Fibroblast of peridontal ligament (primary cell): ENCODE measurements around the gene C3orf70.

Experiments used
- DNase-seq: peaks from one replicate; pipeline ENCODE4 v3.0.0-alpha.2; 2010; ENCODE audit errors: extremely low read depth

Gene C3orf70, protein sequence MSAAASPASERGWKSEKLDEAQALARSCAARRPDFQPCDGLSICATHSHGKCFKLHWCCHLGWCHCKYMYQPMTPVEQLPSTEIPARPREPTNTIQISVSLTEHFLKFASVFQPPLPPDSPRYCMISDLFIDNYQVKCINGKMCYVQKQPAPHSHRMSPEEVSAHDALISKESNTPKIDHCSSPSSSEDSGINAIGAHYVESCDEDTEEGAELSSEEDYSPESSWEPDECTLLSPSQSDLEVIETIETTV

DNA sequence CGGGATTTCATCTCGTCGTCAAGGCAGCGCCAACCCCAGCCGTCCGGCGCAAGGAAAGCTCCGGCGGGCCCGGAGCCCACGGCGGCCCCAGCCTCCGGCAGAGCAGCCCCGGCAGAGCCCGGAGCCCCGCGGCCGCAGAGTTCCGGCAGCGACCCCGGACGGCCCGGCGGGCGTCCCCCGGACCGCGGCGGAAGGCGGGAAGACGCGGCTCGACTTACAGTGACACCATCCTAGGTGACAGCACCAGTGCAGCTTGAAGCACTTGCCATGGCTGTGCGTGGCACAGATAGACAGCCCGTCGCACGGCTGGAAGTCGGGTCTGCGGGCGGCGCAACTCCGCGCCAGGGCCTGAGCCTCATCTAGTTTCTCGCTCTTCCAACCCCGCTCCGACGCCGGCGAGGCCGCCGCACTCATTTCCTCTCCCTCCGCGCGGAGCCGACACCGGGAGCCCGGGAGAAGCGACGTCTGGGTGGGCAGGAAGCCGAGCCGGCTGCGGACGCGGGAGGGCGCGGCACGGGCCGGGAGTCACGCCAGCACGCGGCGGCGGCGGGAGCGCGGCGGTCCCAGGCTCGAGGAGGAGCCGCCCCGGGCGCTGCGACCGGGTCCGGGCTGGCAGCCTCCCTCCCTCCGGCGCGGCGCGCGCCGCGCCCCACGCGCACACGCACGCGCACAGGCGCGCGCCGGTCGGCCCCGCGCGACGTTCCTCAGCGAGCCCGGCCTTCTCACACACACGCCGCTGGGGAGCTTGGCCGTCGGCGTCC, at the start of gene C3orf70:
TSS of gene C3orf70 (minus strand) at position 651 of the 761 bp plus-strand sequence. CDS start at position 414, 237 bp downstream.
- peak; percentile 38 for DNase-seq

DNA sequence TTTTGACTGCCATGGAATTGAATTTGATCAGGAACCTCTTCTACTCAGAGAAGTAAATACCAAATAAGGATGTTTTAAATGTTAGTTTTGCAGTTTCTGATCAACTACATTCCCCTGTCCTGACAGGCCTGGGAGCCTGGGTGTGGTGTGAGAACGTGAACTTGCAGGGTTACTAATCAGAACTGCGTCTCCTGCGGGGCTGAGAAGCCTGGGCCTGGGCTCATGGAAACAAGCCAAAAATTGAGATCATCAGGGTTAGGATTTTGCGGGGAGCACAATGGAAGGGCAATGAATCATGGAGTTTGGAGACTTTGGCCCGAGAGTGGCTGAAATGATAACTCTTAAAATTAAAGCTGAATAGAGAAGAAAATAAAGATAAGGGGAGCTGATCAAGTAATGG, 47.8 kb upstream of the C3orf70 start:
- DNase-seq, result peak; percentile 71

DNA sequence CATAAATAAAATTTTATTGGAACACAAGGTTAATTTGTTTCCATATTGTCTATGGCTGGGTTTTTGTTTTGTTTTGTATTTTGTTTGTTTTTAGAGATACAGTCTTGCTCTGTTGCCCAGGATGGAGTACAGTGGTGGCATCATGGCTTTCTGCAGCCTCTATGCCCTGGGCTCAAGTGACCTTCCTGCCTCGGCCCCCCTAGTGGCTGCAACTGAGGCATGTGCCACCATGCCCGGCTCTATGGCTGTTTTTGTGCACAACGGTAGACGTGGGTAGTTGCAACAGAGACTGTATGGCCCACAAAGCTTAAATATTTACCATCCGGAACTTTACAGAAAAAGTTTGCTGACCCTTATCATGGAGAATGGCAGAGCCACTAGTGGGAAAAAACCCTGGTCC, 46.8 kb upstream of the C3orf70 start:
- no peak for DNase-seq

DNA sequence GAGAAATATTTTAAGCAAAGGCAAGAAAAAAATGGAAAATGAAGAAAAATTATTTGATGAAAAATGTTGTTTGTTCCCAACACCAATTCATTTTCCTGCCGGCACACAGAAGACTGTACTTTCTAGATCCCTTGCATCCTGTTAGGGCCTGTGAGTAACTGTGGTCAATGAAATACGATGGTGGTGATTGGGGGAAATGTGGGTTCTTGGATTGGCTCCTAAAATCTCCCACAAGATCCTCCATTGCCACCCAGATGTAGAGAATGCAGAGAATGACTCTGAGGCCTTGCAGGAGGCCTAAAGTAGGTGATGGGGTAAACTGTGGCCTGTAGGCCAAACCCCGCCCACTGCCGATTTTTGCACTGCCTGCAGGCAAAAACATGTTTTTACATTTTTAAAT, 46.3 kb upstream of the C3orf70 start:
- no peak for DNase-seq

DNA sequence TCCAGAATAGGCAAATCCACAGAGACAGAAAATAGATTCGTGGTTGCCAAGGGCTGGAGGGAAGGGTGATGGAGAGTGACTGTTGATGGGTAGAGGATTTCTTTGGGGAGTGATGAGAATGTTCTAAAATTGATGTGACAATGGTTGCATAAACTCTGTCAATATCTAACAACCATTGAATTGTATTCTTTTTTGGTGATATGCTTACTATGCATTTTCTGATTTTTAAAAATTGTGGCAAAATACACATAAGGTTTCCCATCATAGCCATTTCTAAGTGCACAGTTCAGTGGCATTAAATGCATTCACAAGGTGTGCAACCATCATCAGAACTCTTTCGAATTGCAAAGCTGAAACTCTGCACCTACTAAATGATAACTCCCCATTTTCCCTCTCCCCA, 44.2 kb upstream of the C3orf70 start:
- DNase-seq, result no peak

DNA sequence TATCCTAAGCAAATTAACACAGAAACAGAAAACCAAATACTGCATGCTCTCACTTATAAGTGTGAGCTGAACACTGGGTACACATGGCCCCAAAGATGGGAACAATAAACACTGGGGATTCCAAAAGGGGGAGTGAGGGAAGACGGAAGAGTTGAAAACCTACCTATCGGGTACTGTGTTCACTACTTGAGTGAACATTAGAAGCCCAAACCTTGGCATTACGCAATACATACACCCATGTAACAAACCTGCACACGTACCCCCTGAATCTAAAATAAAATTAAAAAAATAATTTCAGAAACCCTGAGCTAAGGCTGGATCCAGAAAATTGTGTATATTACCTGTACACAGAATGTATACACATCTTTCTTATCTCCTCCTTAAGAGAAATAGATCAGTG, 42.8 kb upstream of the C3orf70 start:
- no peak for DNase-seq

DNA sequence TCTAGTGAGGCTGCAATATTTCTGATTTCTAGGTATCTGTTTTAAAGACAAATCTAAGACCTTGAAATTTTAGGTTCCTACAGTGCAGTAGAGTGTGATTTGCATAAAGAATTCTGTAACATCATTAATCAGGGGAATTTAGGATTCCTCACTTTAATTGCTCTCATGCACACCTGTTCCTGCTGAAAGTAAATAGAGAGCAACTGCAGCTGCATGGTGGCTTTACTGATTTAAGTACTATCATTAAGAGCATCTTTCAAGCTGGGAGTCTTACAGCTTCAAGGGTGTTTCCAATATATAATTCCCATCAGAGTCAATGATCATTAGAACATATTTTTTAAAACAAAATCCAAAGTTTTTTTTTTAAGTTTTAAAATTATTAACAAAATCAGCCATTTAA, 36.0 kb upstream of the C3orf70 start:
- DNase-seq, result no peak

DNA sequence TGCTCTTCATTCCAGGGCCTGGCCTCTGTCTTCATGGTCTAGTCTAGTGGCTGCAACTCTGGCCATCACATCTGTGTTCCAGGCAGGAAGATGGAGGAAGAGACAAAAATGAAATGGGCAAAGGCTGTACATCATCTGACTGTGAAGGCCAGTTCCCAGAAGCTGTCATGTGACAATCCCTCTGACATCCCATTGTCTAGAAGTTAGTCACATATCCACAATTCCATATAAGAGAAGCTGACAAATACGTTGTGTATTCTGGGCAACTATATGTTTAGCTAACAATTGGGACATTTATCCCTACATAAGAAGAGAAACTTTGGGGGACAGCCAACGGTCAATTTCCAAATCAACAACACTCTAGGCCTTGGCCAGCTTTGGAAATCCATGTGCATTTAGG, 34.5 kb upstream of the C3orf70 start:
- no peak for DNase-seq

DNA sequence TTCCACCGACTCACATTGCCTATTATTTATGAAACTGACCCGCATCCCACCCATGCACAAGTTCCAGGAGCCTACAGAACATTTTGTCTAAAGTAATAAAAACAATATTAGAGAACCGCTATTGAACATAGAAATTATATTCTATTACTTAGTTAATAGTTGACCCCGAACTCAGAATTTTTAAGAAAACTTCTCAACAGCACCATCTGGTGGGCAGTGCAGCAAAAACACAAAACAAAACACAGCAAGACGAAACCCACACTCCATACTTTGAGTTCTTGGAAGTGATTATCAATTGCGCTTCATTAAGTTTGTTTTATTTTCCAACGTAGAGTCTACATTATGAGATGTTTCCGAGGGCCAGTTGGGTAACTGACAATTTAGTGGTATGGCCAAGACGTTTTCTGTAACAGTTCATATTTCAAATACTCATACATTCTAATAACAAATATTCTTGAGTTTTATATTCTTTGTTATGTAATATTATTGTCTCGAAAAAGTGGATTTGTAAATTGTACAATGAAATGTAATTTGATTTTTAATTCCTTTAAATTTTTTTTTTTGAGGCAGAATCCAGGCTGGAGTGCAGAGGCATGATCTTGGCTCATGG, 24.0 kb upstream of the C3orf70 start:
- DNase-seq, result peak; percentile 63

DNA sequence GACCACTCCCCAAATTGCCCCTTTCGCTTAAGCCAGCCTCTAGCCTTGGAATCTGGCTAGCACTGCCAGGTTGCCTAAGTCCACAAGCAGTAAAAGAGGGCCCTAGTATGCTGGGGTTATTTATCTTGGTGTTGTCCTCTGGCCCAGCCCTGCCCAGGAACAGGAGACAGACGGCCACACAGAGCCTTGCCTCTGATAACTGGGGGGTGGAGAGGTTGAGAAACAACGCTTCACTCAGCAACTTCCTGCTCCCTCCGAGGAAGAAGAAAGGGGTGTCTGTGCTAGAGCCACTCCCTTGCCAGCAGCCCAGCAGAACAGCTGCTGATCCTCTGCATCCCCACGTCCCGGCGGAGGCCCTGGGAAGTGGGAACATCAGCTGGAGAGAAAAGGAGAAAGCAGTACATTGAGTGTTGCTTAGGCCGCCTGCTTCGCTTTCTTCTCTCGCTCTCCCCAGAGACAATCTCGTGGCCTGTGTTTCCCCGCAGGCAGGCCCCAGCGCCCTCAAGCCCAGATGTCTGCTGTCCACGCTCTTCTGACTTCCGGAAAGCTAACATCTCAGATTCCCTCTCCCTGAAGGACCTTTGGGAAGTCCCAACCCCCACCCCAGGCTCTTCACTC, 22.6 kb upstream of the C3orf70 start:
- DNase-seq, result peak; percentile 40

DNA sequence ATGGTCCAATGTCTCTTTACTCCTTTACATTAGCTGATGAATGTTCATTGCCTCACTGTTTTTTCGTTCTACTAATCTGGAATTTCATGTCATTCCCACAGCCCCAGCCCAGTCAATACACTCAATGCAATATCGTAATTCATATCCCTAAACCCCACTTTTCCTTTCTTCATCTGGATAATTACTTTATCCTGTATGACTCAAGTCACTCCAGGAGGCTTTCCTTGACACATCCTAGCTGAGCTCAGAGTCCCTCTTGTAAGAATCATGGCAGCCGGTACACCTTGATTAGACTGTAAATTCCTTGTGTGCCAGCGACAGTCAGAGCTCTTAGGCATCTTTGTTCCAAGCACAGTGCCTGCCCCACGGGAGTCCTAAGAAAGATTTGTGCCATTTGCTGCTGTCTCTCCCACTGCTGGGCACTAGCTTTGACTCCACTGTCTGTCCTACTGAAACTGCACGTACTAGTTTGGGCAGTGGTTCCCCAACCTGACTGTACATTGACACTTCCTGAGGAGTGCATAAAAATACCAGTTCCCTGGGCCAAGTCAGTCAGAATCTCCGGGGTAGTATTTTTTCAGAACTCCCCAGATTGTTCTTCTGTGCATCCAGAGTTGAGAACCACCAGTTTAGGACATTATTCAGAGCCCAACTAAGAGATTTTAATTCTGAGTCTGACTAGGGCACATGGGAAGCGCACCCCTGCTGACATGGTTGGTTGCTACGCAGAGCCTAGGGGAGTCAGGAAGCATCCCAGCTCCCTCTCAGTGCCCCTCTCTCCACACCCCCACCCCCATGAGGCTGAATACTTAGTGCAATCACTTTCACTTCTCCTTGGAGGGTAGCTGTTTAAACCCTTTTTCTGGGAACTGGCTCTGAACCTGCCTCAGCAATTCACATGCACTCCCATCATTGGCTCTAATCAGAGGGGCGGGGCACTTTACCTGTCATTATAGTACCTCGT, 19.5 kb upstream of the C3orf70 start:
- no peak for DNase-seq

DNA sequence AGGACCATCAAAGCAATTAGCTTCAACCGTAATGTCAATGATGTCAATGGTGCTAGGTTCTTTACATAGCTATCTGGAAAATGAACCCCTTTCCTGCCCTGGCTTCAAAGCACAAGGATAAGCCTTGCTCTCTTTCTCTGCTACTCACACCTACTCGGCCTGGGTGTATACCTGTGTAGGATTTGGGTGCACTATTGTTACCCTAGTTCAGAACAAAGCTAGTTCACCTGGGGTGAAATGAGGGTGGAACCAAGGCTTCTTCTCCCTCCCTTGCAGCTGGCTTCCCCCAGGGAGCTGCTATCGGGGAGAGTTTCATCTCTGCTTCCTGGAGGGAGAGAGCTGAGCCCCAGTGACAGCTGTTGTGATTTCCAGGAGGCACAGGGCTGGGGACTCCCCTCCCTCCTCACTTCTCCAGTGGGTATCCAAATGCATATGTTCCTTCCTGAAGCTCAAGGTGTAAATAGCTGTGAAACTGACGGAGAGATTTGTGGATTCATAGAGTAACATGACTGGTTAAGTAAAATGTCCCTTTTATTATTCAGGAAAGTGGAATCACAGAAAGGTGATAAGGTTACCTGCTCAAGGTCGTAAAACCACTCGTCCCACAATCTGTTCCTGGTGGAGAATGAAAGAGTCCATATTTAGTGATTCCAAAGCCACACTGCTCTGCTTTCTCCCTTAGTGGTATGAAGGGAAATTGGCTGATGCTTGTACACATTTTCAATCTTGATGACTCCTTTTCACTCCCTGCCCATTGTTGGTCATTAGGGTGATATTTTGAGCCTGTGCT, 11.8 kb upstream of the C3orf70 start:
- no peak for DNase-seq

DNA sequence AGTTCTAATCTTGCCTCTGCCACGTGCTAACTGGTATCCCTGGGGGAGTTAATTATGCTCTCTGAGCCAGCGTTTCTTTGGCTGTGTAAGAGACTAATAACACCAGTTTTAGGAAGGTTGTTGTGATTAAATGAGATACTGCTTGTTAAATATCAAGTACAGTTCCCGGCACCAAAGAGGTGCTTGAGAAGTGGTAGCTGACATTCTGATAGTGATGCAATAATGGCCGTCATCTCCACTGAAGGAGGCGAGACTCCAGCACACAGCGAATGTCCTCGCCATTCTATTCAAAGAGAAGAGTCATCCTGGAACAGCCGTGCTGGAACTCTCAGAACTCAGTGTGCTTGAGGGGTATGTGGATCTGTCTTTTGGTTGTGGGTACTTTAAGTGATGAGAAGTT, 9.8 kb upstream of the C3orf70 start:
- no peak for DNase-seq

DNA sequence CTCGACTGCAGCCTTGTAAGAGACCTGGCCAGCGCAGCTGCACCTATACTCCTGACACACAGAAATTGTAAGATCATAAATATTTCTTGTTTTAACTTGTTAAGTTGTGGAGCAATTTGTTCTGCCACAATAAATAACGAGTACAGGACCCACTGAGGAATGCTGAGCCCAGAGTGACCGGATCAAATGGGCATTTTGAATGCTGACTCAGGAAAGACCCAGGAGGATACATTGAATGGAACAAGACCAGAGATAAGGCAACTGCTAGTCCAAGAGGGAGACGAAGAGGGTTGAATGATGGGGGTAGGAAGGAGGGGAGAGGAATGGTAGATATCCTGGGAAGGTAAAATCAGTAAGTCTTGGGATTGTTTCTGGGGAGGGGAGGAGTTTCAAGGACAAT, 8.9 kb upstream of the C3orf70 start:
- no peak for DNase-seq

DNA sequence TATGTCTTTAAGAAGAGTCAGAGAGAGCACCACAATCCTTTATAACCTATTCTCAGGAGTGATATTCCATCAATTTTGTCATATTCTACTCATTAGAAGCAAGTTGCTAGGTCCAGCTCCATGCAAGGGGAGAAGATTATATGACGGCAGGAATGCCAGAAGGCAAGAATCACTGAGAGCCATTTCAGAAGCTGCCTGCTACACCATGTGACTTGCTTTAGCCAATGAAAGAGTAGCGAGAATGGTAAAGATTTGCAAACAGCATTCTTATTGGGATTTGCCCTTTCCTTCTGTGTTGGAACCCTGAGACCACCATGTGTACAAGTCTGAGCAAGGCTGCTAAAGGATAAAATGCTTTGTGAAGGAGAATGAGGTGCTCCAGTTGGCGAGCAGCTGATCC, 4.5 kb upstream of the C3orf70 start:
- DNase-seq, result no peak

DNA sequence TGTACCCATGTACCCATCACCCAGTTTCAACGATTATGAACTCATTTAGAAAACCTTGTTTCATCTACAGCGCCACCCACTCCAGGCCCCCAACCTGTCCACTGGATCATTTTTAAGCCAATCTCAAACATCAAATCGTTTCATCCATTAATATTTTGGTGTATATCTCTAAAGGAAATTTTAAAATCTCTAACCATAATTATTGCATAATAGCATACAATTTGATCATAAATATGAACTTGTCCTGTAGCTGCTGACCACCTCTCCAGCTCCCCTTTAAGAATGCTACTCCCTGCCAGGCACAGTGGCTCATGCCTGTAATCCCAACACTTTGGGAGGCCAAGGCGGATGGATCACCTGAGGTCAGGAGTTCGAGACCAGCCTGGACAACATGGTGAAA, 2.8 kb upstream of the C3orf70 start:
- no peak for DNase-seq

DNA sequence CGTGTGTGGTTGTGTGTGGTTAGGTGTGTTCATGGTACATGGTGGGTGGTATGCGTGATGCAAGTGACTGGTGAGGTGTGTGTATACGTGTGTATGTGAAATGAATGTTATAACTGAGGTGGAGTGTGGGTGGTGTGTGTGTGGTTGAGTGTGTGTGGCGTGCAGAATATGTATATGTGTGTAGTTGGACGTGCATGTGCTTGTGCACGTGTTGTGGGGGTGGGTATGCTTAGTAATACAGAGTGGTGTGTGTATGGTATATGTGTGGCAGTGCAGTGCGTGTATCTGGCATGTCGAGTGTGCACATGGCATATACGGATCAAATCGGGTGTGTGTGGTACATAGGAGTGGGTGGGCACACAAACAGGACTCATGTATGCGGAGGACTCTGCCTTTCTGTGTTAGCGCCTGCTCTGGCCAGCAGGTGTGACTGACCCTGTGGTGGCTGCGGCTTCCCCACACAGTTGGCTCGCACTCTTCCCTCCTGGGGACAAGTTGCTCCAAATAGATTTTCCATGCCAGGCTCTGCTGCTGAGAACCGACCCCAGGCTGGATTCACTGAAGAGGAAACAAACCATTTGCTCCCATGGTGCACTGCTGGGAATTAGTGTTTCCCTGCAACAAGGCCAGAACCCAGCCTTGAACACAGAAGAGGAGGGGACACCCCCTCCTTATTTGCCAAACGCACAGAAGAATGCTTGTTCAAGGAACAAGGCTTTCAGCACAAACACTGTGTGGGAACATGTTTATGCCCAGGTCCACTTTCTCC, 1.2 kb upstream of the C3orf70 start:
- no peak for DNase-seq

DNA sequence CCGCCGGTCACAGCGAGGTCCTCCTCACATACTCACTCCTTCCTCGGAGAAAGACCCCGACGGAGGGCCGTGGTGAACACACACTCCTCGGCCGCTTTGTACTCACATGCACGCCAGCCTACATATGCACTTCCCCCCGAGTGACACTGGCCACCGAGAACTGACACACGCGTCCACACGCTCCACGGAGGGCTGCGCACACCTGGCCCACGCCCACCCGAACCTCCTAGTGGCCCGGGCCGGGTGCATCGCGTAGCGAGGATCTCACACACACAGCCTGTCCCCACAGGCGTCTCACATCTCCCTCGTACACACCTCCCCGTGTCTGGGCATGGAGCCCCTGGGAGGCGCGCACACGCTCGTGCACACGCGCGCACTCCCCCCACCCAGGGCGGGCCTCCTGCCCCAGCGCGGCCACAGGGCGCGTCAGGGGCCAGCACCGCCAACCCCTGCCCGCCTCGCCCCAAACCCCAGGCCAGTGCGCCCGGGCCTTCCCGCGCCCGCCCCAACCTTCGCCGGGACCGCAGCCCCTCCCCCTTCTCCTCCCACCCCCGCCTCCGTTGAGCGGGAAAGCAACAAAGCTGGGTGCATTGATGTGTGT, 411 bp upstream of the C3orf70 start:
- DNase-seq, result no peak

DNA sequence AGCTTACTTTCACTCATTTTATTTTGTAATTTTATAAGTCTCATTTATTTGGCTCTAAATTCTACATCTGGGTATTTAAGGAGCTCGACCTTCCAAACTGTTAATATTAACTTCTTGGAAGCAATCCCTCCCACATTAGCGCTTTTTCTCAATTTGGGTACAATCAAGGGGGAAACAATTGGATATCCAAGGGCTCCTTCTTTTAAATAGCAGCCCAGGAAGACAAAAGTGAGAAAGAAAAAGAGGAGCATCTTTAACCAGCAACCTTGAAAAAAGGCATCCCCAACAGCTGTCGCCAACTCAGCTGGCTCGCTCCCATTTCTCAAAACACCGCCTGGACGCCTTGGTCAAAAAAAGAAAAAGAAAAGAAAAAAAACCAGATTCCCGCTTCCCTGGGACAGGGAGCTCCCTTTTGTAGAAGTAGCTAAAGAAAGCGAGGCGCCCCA, 873 bp downstream of the C3orf70 start:
- no peak for DNase-seq
